Endodermal cell (in vitro differentiated cells): ENCODE results near the gene SLC12A8. TPM values are rescaled to one million over a fixed set of nuclear protein-coding genes. Genes with fewer than 3 reads are reported as not detected.

Experiments used
- DNase-seq: peaks from one replicate; pipeline ENCODE4 v3.0.0-alpha.2; 2017
- H3K27ac ChIP-seq: 2 replicates; pipeline ENCODE4 v1.5.1; 2013; ENCODE audit warnings: mild to moderate bottlenecking, low read depth, low read length, moderate library complexity
- H3K27me3 ChIP-seq: 2 replicates; pipeline ENCODE4 v1.6.1; 2013; ENCODE audit warnings: mild to moderate bottlenecking, low read length, moderate library complexity; ENCODE audit not compliant: insufficient read depth, control insufficient read depth, poor library complexity, severe bottlenecking
- H3K36me3 ChIP-seq: 2 replicates; pipeline ENCODE4 v1.7.0; 2013; ENCODE audit warnings: mild to moderate bottlenecking, low read length, moderate library complexity; ENCODE audit not compliant: control insufficient read depth, insufficient read depth
- H3K4me1 ChIP-seq: one replicate; pipeline ENCODE4 v1.7.0; 2013; ENCODE audit warnings: low read length; ENCODE audit not compliant: control insufficient read depth, insufficient read depth
- H3K4me3 ChIP-seq: 2 replicates; pipeline ENCODE4 v1.5.1; 2013; ENCODE audit warnings: mild to moderate bottlenecking, low read length, moderate library complexity
- H3K9ac ChIP-seq: 2 replicates; pipeline ENCODE4 v1.6.1; 2013; ENCODE audit warnings: mild to moderate bottlenecking, low read length, moderate library complexity; ENCODE audit not compliant: poor library complexity, severe bottlenecking; ENCODE audit errors: extremely low read depth
- H3K9me3 ChIP-seq: 2 replicates; pipeline ENCODE4 v1.6.1; 2013; ENCODE audit warnings: mild to moderate bottlenecking, low read length, moderate library complexity; ENCODE audit not compliant: control insufficient read depth
- H3K27ac Mint-ChIP-seq: 2 replicates; pipeline ENCODE4 v1.8.0; 2020; ENCODE audit warnings: mixed read lengths
- H3K27me3 Mint-ChIP-seq: 2 replicates; pipeline ENCODE4 v1.8.0; 2021; ENCODE audit warnings: mild to moderate bottlenecking, mixed read lengths; ENCODE audit not compliant: insufficient read depth
- H3K36me3 Mint-ChIP-seq: 2 replicates; pipeline ENCODE4 v1.8.0; 2020; ENCODE audit warnings: low read depth, mixed read lengths
- H3K4me1 Mint-ChIP-seq: 2 replicates; pipeline ENCODE4 v1.8.0; 2020; ENCODE audit warnings: mixed read lengths
- H3K4me3 Mint-ChIP-seq: 2 replicates; pipeline ENCODE4 v1.8.0; 2020; ENCODE audit warnings: mild to moderate bottlenecking, moderate library complexity, mixed read lengths
- H3K9me3 Mint-ChIP-seq: 2 replicates; pipeline ENCODE4 v1.8.0; 2020; ENCODE audit warnings: mild to moderate bottlenecking, mixed read lengths
- CTCF ChIP-seq: fragments of 200-600 bp; sonication (generic); conservative IDR thresholded peaks from 2 replicates; pipeline ENCODE4 v1.5.0; 2021; ENCODE audit warnings: antibody characterized with exemption, mild to moderate bottlenecking
- WGBS, 2 experiments: methylation state at CpG; one replicate each; pipeline versions ENCODE4 v1.1.5 to v1.1.7; 2013; ENCODE audit warnings: missing lambda C conversion rate in 2 of 2, mixed read lengths in 1 of 2; ENCODE audit not compliant: insufficient coverage in 1 of 2, insufficient read length in 1 of 2; 5-methylcytosine and 5-hydroxymethylcytosine counted together
- total RNA-seq, 2 donors: library from RNA; stranded (reverse); fragmentation: NEBNext Ultra II Directional in 1 of 2; extraction: Animal tissue kit (Norgen Biotek cat#: 25700) in 1 of 2; gene quantifications; 2 replicates in 1 of 2; 3 replicates in 1 of 2; pipeline ENCODE4 v1.2.1, GENCODE V29; 2021

SLC12A8 gene
- total RNA-seq, 2 donors from 2014 or later: 17.3 to 18.6 TPM

- peak overlapping the region; percentile 44 for H3K4me3 Mint-ChIP-seq
- no peak overlapping the region for H3K4me3 ChIP-seq
- no peaks in the 10 kb centered on the region for H3K9me3 Mint-ChIP-seq
Measured at GRCh38 chr3:125140818-125141595, 71.5 kb downstream of the SLC12A8 start.

GRCh38 chr3:125140011-125140817, 72.3 kb downstream of the SLC12A8 start:
- TF ChIP-seq CTCF: no peak
- peak; percentile 29 for DNase-seq
- Histone ChIP-seq H3K9me3 (no peaks in the 10 kb centered on the region), H3K4me1 (peaks cover 9% of the 10 kb centered on the region), H3K4me3 (no peak overlapping the region), H3K36me3 (no peaks in the 10 kb centered on the region), H3K27ac (no peak overlapping the region), H3K27me3 (peaks cover 17% of the 10 kb centered on the region), H3K9ac (no peak overlapping the region)
- Mint-ChIP-seq H3K9me3 (no peaks in the 10 kb centered on the region), H3K27ac (no peak overlapping the region), H3K27me3 (peaks cover 17% of the 10 kb centered on the region), H3K4me3 (no peak overlapping the region), H3K4me1 (peaks cover 42% of the 10 kb centered on the region), H3K36me3 (no peaks in the 10 kb centered on the region)
- WGBS, 2 experiments: 92 to 97% methylated on average over 12 of the region's 12 CpGs

More at GRCh38 chr3:125140818-125141595, 71.5 kb downstream of the SLC12A8 start:
- peaks cover 36% of the 10 kb centered on the region for H3K4me1 Mint-ChIP-seq
- WGBS, 2 experiments: 67 to 78% methylated on average over 11 to 19 of the region's 19 CpGs
- no peak for DNase-seq
- Histone ChIP-seq H3K27me3 (peaks cover 17% of the 10 kb centered on the region), H3K9ac (no peak overlapping the region), H3K4me1 (peaks cover 9% of the 10 kb centered on the region), H3K36me3 (no peaks in the 10 kb centered on the region), H3K9me3 (no peaks in the 10 kb centered on the region), H3K27ac (no peak overlapping the region)
- H3K27me3 Mint-ChIP-seq: peaks cover 17% of the 10 kb centered on the region
- no peak overlapping the region for H3K27ac Mint-ChIP-seq
- no peak for TF ChIP-seq CTCF
- no peaks in the 10 kb centered on the region for H3K36me3 Mint-ChIP-seq

- no peak overlapping the region for H3K27ac Mint-ChIP-seq
- Histone ChIP-seq H3K4me1 (peaks cover 12% of the 10 kb centered on the region), H3K4me3 (no peak overlapping the region), H3K27me3 (peaks cover 17% of the 10 kb centered on the region), H3K27ac (no peak overlapping the region), H3K36me3 (no peaks in the 10 kb centered on the region), H3K9me3 (no peaks in the 10 kb centered on the region), H3K9ac (no peak overlapping the region)
- H3K4me3 Mint-ChIP-seq: no peak overlapping the region
- no peak for TF ChIP-seq CTCF
- no peaks in the 10 kb centered on the region for H3K9me3 Mint-ChIP-seq
- no peak for DNase-seq
- H3K27me3 Mint-ChIP-seq: peaks cover 17% of the 10 kb centered on the region
- H3K36me3 Mint-ChIP-seq: peaks cover 7% of the 10 kb centered on the region
- H3K4me1 Mint-ChIP-seq: peaks cover 45% of the 10 kb centered on the region
- WGBS, 2 experiments: 98 to 100% methylated on average over 3 to 4 of the region's 4 CpGs
Measured at GRCh38 chr3:125139386-125139785, 73.2 kb downstream of the SLC12A8 start.
